Testis (tissue), 3 donors: ENCODE data around the gene SLC17A9. TPM values are rescaled to one million over a fixed set of nuclear protein-coding genes. Genes with fewer than 3 reads are reported as not detected.

Source experiments
- DNase-seq: peaks from one replicate; pipeline ENCODE4 v3.0.0-alpha.2; 2019
- H3K27ac ChIP-seq, 2 donors: fragments of 200-600 bp; sonication (generic); one replicate each; pipeline ENCODE4 v1.5.1; 2019
- H3K27me3 ChIP-seq: fragments of 200-600 bp; sonication (generic); one replicate; pipeline ENCODE4 v1.5.1; 2019
- H3K36me3 ChIP-seq: fragments of 200-600 bp; sonication (generic); one replicate; pipeline ENCODE4 v1.5.1; 2017; ENCODE audit warnings: low read depth; ENCODE audit errors: missing control alignments
- H3K4me1 ChIP-seq: fragments of 200-600 bp; sonication (generic); one replicate; pipeline ENCODE4 v1.5.1; 2019
- H3K4me3 ChIP-seq, 2 donors: fragments of 200-600 bp; sonication (generic); one replicate each; pipeline ENCODE4 v1.5.1; 2017 to 2019
- H3K9me3 ChIP-seq: fragments of 200-600 bp; sonication (generic); one replicate; pipeline ENCODE4 v1.5.1; 2017
- CTCF ChIP-seq, 3 experiments: fragments of 450-650 bp in 2 of 3; fragments of 200-600 bp in 1 of 3; sonication (generic) in 1 of 3; IDR thresholded peaks; one replicate each; pipeline ENCODE4 v1.5.1; 2016 to 2019; ENCODE audit warnings: antibody characterized with exemption in 3 of 3, mild to moderate bottlenecking in 2 of 3, moderate library complexity in 1 of 3
- POLR2A ChIP-seq: fragments of 450-650 bp; IDR thresholded peaks from one replicate; pipeline ENCODE4 v1.6.1; 2017; ENCODE audit warnings: antibody characterized with exemption, mild to moderate bottlenecking, moderate library complexity
- WGBS, 2 donors: methylation state at CpG; one replicate each; pipeline ENCODE4 v1.1.5; 2018; 5-methylcytosine and 5-hydroxymethylcytosine counted together
- intact Hi-C: fragments of 100-400 bp; cut with DNase I; formaldehyde crosslinking; loops from one replicate; pipeline ENCODE4 v1.15.1; 2023; ENCODE audit warnings: low total_unique reads
- polyA plus RNA-seq: library from polyadenylated mRNA; stranded (reverse); fragments of 350-450 nt; fragmentation: Illumina TruSeq; extraction: RNeasy Lipid Tissue Mini Kit (QIAGEN cat#74804); gene quantifications from one replicate; pipeline ENCODE4 v1.2.3, GENCODE V29; 2014; ENCODE audit warnings: low read depth, low replicate concordance; ENCODE audit not compliant: insufficient read depth
- total RNA-seq, 2 donors: library from RNA; depleted of rRNA; stranded (reverse); fragments of >200 nt; gene quantifications; one replicate each; pipeline ENCODE4 v1.2.3, GENCODE V29; 2016

Gene SLC17A9
- total and polyA plus RNA-seq, 3 donors from 2014 or later = 2.1 to 3.2 (median 2.9) TPM

GRCh38 chr20:62983210-62983609 lies 30.7 kb downstream of the SLC17A9 start:
- DNase-seq = no peak
- H3K9me3 ChIP-seq = no peaks in the 10 kb centered on the region
- H3K27me3 ChIP-seq = no peaks in the 10 kb centered on the region
- 87 to 93% methylated on average over 6 of the region's 6 CpGs for WGBS, 2 donors
- H3K4me3 ChIP-seq = no peak overlapping the region
- intact Hi-C loops = no loop called here
- no peak for TF ChIP-seq CTCF (IDR thresholded peaks at IDR 0.05)
- no peak for TF ChIP-seq POLR2A
- H3K4me1 ChIP-seq = peaks cover 6% of the 10 kb centered on the region
- H3K36me3 ChIP-seq = no peaks in the 10 kb centered on the region
- no peak overlapping the region for H3K27ac ChIP-seq

GRCh38 chr20:62984666-62985443 lies 32.3 kb downstream of the SLC17A9 start:
- Histone ChIP-seq H3K27me3 (no peaks in the 10 kb centered on the region), H3K4me3 (no peak overlapping the region), H3K36me3 (no peaks in the 10 kb centered on the region), H3K9me3 (no peaks in the 10 kb centered on the region), H3K27ac (no peak overlapping the region), H3K4me1 (peaks cover 6% of the 10 kb centered on the region)
- WGBS, 2 donors = 84 to 90% methylated on average over 17 to 18 of the region's 18 CpGs
- DNase-seq = no peak
- no peak for TF ChIP-seq CTCF (IDR thresholded peaks at IDR 0.05)
- no peak for TF ChIP-seq POLR2A
- intact Hi-C loops = no loop called here

- no peaks in the 10 kb centered on the region for H3K36me3 ChIP-seq
- peaks cover 2% of the 10 kb centered on the region for H3K4me1 ChIP-seq
- no peak overlapping the region for H3K27ac ChIP-seq
- no peaks in the 10 kb centered on the region for H3K9me3 ChIP-seq
- TF ChIP-seq POLR2A (no peak), CTCF (IDR thresholded peaks at IDR 0.05) (no peak)
- WGBS, 2 donors = 60 to 73% methylated on average over 2 to 14 of the region's 14 CpGs
- no peak overlapping the region for H3K4me3 ChIP-seq
- intact Hi-C loops = no loop called here
- no peaks in the 10 kb centered on the region for H3K27me3 ChIP-seq
- no peak for DNase-seq
Observed at GRCh38 chr20:62985444-62985778, 32.9 kb downstream of the SLC17A9 start.

- DNase-seq = no peak
- no peak for TF ChIP-seq POLR2A
- TF ChIP-seq CTCF (IDR thresholded peaks at IDR 0.05) = no peak
- H3K27me3 ChIP-seq = no peaks in the 10 kb centered on the region
- H3K27ac ChIP-seq = no peak overlapping the region
- 63 to 81% methylated on average over 6 of the region's 6 CpGs for WGBS, 2 donors
- no peaks in the 10 kb centered on the region for H3K36me3 ChIP-seq
- no peaks in the 10 kb centered on the region for H3K9me3 ChIP-seq
- no peaks in the 10 kb centered on the region for H3K4me1 ChIP-seq
- no peak overlapping the region for H3K4me3 ChIP-seq
- intact Hi-C loops = no loop called here
Observed at GRCh38 chr20:62986257-62986800, 33.8 kb downstream of the SLC17A9 start.

- DNase-seq = no peak
- no peak overlapping the region for H3K27ac ChIP-seq
Observed at GRCh38 chr20:62987114-62987513, 34.6 kb downstream of the SLC17A9 start.

More at GRCh38 chr20:62987114-62987513, 34.6 kb downstream of the SLC17A9 start:
- H3K27me3 ChIP-seq = no peaks in the 10 kb centered on the region
- no peaks in the 10 kb centered on the region for H3K36me3 ChIP-seq
- no peak for TF ChIP-seq POLR2A
- TF ChIP-seq CTCF (IDR thresholded peaks at IDR 0.05) = no peak
- intact Hi-C loops = no loop called here
- H3K9me3 ChIP-seq = no peaks in the 10 kb centered on the region
- H3K4me3 ChIP-seq = no peak overlapping the region
- H3K4me1 ChIP-seq = no peaks in the 10 kb centered on the region
- 65 to 71% methylated on average over 10 of the region's 10 CpGs for WGBS, 2 donors
